Panc1 (cell line): ENCODE results near the gene S100A16. TPM values are rescaled to one million over a fixed set of nuclear protein-coding genes. Genes with fewer than 3 reads are reported as not detected.
A peak's percentile ranks its signal among the peaks of the same experiment; 100 is the strongest.

ENCODE experiments used
- ATAC-seq: fragments of 200-7000 bp; cut with Tn5 transposase; 2 replicates; pipeline ENCODE4 v1.9.1; 2020; ENCODE audit warnings: mild to moderate bottlenecking, moderate library complexity
- BruUV-seq: library from RNA; stranded (reverse); fragments of 400-500 nt; replicated peaks from 2 replicates; lab custom pipeline; 2021; lab: Mats Ljungman, UMichigan
- CTCF ChIA-PET: fragments of 300-600 bp; sonication (Branson Sonifier 250); formaldehyde crosslinking; loops from one replicate; lab custom pipeline; 2022; ENCODE audit warnings: antibody characterized with exemption; lab: Charles Lee
- POLR2A ChIA-PET: fragments of 300-600 bp; sonication (Branson Sonifier 250); formaldehyde crosslinking; loops from one replicate; lab custom pipeline; 2022; ENCODE audit warnings: antibody characterized with exemption; lab: Charles Lee
- DNase-seq: peaks from one replicate; pipeline ENCODE4 v3.0.0-alpha.2; 2010; ENCODE audit warnings: low read depth, low spot score
- H3K27ac ChIP-seq: 2 replicates; pipeline ENCODE4 v1.5.1; 2011; ENCODE audit warnings: mild to moderate bottlenecking, low read length, inconsistent platforms
- H3K27me3 ChIP-seq: fragments of 200-500 bp; sonication (Bioruptor generic); 2 replicates; pipeline ENCODE4 v1.6.0; 2014; ENCODE audit warnings: low read length, inconsistent platforms; ENCODE audit not compliant: control insufficient read depth, insufficient read depth
- H3K36me3 ChIP-seq: fragments of 200-500 bp; sonication (Bioruptor generic); 2 replicates; pipeline ENCODE4 v1.5.1; 2014; ENCODE audit warnings: inconsistent platforms, mild to moderate bottlenecking, low read length, moderate library complexity; ENCODE audit not compliant: control insufficient read depth, insufficient read depth
- H3K4me1 ChIP-seq: 2 replicates; pipeline ENCODE4 v1.5.1; 2011; ENCODE audit warnings: inconsistent platforms, mild to moderate bottlenecking, low read length, moderate library complexity; ENCODE audit not compliant: control insufficient read depth, insufficient read depth
- H3K4me3 ChIP-seq, 2 experiments: 2 replicates each; pipeline ENCODE4 v1.5.1; 2011 to 2012; ENCODE audit warnings: low read depth in 2 of 2, low read length in 2 of 2, mild to moderate bottlenecking in 2 of 2, inconsistent platforms in 1 of 2, moderate library complexity in 1 of 2
- H3K9me3 ChIP-seq: fragments of 200-500 bp; sonication (Bioruptor generic); 2 replicates; pipeline ENCODE4 v1.5.1; 2014; ENCODE audit warnings: low read depth, mild to moderate bottlenecking, inconsistent platforms, low read length, moderate library complexity; ENCODE audit not compliant: control insufficient read depth, insufficient read depth
- CTCF ChIP-seq: fragments of 450-650 bp; IDR thresholded peaks from 2 replicates; pipeline ENCODE4 v1.5.1; 2017; ENCODE audit warnings: mild to moderate bottlenecking
- POLR2AphosphoS5 ChIP-seq: IDR thresholded peaks from 2 replicates; pipeline ENCODE4 v1.6.1; 2012; ENCODE audit warnings: mild to moderate bottlenecking, low read depth, low read length, moderate library complexity
- REST ChIP-seq, 2 experiments: IDR thresholded peaks; 2 replicates each; pipeline ENCODE4 v1.6.1; 2011 to 2012; ENCODE audit warnings: low read depth in 2 of 2, control low read depth in 1 of 2, low read length in 1 of 2, mild to moderate bottlenecking in 1 of 2, moderate library complexity in 1 of 2; ENCODE audit not compliant: insufficient read depth in 1 of 2
- SIN3A ChIP-seq: IDR thresholded peaks from 2 replicates; pipeline ENCODE4 v1.6.1; 2012; ENCODE audit warnings: low read depth, mild to moderate bottlenecking, low read length, moderate library complexity, borderline replicate concordance; ENCODE audit not compliant: insufficient read depth
- TCF7L2 ChIP-seq: IDR thresholded peaks from 2 replicates; pipeline ENCODE4 v1.6.1; 2011; ENCODE audit warnings: mild to moderate bottlenecking, low read depth, low read length, inconsistent platforms
- in situ Hi-C: cut with HindIII; loops from 2 replicates; pipeline ENCODE4 v1.10.0; 2016; ENCODE audit warnings: low sequenced_read_pairs, low pct_unique_long_range_greater_than_20kb
- intact Hi-C: fragments of 100-400 bp; cut with micrococcal nuclease; formaldehyde crosslinking; loops from one replicate; pipeline ENCODE4 v1.10.0; 2022; ENCODE audit not compliant: unreplicated experiment
- total RNA-seq: library from RNA; stranded (reverse); gene quantifications from one replicate; pipeline ENCODE4 v1.2.1, GENCODE V29; 2021; ENCODE audit not compliant: unreplicated experiment

S100A16 gene
- total RNA-seq, 1 experiment from 2014 or later: 61.6 TPM

GRCh38 chr1:153639280-153639679 is 26.3 kb upstream of the S100A16 start:
- ATAC-seq (no peak), DNase-seq (no peak)
- peaks cover 56% of the 10 kb centered on the region for H3K36me3 ChIP-seq
- CTCF ChIA-PET: no interaction called here
- in situ Hi-C loops (no loop called here), intact Hi-C loops (no loop called here)
- H3K4me3 ChIP-seq: no peak overlapping the region
- TF ChIP-seq REST (IDR thresholded peaks at IDR 0.05; ENCODE audit: insufficient read depth in 1 of 2, low read depth in 2 of 2, low read length in 1 of 2) (no peak), CTCF (no peak), SIN3A (no peak), TCF7L2 (no peak), POLR2AphosphoS5 (no peak)
- no peaks in the 10 kb centered on the region for H3K9me3 ChIP-seq
- H3K27me3 ChIP-seq: no peaks in the 10 kb centered on the region
- H3K27ac ChIP-seq: no peak overlapping the region
- POLR2A ChIA-PET: interaction anchor here (0.7 kb wide), 1 partner anchor 184 kb away, joined by 3 read pairs; no protein-coding TSS in a partner anchor
- no TSS peak for BruUV-seq
- H3K4me1 ChIP-seq: peaks cover 3% of the 10 kb centered on the region; the same call in 1 of the 2 replicates

GRCh38 chr1:153638261-153638660 is 25.3 kb upstream of the S100A16 start:
- in situ Hi-C loops (no loop called here), intact Hi-C loops (no loop called here)
- H3K4me1 ChIP-seq: peaks cover 7% of the 10 kb centered on the region; the same call in 1 of the 2 replicates
- no peak overlapping the region for H3K27ac ChIP-seq
- TF ChIP-seq REST (IDR thresholded peaks at IDR 0.05; ENCODE audit: insufficient read depth in 1 of 2, low read depth in 2 of 2, low read length in 1 of 2): no peak
- no peak for TF ChIP-seq TCF7L2
- no peak for TF ChIP-seq SIN3A
- POLR2A ChIA-PET: interaction anchor here (0.7 kb wide), 2 partner anchors 72 to 159 kb away, joined by 3 read pairs; no protein-coding TSS in a partner anchor
- H3K4me3 ChIP-seq: no peak overlapping the region
- no peak for ATAC-seq
- peaks cover 48% of the 10 kb centered on the region for H3K36me3 ChIP-seq
- no peaks in the 10 kb centered on the region for H3K9me3 ChIP-seq
- no peaks in the 10 kb centered on the region for H3K27me3 ChIP-seq
- DNase-seq: no peak
- BruUV-seq: TSS peak; percentile 38
- CTCF ChIA-PET: interaction anchor here (1.0 kb wide), 1 partner anchor 66 kb away, joined by 3 read pairs; no protein-coding TSS in a partner anchor
